Activated T-helper 17 cell treated with anti-CD3 and anti-CD28 coated beads, Interleukin-2, amount 50 U/mL, for 72 hours (primary cell): Measurements from ENCODE around the gene CKLF. TPM values are rescaled to one million over a fixed set of nuclear protein-coding genes. Genes with fewer than 3 reads are reported as not detected.

Experiments
- ATAC-seq: fragments of 150-1000 bp; cut with Tn5 transposase; replicated peaks from 2 replicates; pipeline ENCODE4 v1.10.0; 2021; ENCODE audit warnings: mild to moderate bottlenecking, moderate library complexity
- H3K27ac Mint-ChIP-seq: one replicate; pipeline ENCODE4 v1.8.0; 2022; ENCODE audit warnings: mixed read lengths
- H3K27me3 Mint-ChIP-seq: one replicate; pipeline ENCODE4 v1.8.0; 2022; ENCODE audit warnings: mixed read lengths
- H3K36me3 Mint-ChIP-seq: one replicate; pipeline ENCODE4 v1.8.0; 2022; ENCODE audit warnings: low read depth, mild to moderate bottlenecking, mixed read lengths
- H3K4me1 Mint-ChIP-seq: one replicate; pipeline ENCODE4 v1.8.0; 2022; ENCODE audit warnings: mixed read lengths
- H3K4me3 Mint-ChIP-seq: one replicate; pipeline ENCODE4 v1.8.0; 2022; ENCODE audit warnings: mild to moderate bottlenecking, mixed read lengths
- H3K9me3 Mint-ChIP-seq: one replicate; pipeline ENCODE4 v1.8.0; 2022; ENCODE audit warnings: mixed read lengths
- total RNA-seq, 2 donors: library from RNA; stranded (reverse); gene quantifications; one replicate each; pipeline ENCODE4 v1.2.3, GENCODE V29; 2022

CKLF gene
- total RNA-seq, 2 donors from 2014 or later: 117 to 155 TPM

- no peaks in the 10 kb centered on the region for H3K27me3 Mint-ChIP-seq
- no peak for ATAC-seq
- peak overlapping the region; percentile 8 for H3K27ac Mint-ChIP-seq
- H3K9me3 Mint-ChIP-seq: no peaks in the 10 kb centered on the region
- no peak overlapping the region for H3K4me3 Mint-ChIP-seq
- peaks cover 27% of the 10 kb centered on the region for H3K4me1 Mint-ChIP-seq
- no peaks in the 10 kb centered on the region for H3K36me3 Mint-ChIP-seq
Observed at GRCh38 chr16:66544016-66544757, 8.2 kb upstream of the CKLF start.

DNA sequence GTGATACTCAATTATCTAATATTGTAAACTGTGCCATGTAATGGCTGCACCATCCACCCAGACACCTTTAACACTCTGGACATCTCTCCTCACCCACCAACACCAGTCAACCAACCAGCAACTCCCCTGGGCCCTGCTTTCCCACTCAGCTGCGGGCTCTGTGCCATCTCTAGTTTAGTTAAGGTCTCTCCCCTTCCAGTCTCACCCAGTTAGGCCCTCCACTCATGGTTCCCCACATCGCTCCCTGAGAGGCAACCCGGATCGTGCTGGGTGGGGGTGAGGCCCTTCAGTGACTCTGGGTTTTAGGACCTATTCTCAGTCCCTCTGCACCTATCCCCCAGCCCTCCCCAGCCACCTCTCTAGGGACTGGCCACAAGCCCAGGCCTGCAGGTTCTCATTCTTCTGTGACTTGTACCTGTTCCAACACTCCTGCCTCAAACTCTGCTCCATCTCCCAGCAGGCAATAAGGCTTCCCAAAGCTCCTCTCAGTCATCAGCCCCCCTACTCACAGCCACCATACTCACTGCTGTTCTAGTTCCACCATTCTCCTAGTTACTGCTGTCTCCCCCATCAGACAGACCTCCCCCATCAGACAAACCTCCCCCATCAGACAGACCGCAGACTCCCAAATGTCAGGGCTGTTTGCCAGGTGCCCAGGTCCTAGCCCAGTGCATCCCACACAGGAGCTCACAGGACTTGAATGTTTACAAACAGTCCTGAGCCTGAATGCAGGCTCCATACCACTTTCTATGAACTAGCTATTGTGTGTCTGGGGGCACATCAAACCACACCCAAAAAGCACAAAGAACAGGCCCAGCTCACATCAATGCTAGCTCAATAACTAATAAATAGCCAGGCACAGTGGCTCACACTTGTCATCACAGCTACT is 5.0 kb upstream of the CKLF start:
- no peak for ATAC-seq
- H3K27me3 Mint-ChIP-seq: no peaks in the 10 kb centered on the region
- peaks cover 10% of the 10 kb centered on the region for H3K36me3 Mint-ChIP-seq
- no peak overlapping the region for H3K4me3 Mint-ChIP-seq
- peak overlapping the region; percentile 68 for H3K27ac Mint-ChIP-seq
- no peaks in the 10 kb centered on the region for H3K9me3 Mint-ChIP-seq
- peaks cover 32% of the 10 kb centered on the region for H3K4me1 Mint-ChIP-seq

DNA sequence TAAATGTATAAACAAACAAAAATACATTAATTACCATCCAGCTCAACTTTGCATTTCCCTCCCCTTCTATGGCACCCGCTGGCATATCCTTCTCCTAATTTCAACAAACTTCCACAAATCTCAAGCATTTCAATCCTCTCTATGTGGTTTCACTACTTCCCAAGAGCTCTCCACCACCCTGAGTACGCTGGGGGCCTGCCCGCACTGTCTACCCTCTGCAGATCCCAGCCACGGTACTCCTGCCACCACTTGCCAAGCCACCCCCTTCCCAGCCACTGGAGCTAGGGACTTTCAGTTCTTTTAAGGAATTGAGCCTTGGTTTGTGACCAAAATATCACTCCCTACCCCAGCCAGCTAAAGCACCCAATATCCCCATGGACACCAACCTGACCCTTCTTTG is 4.3 kb upstream of the CKLF start:
- no peak for ATAC-seq
- Mint-ChIP-seq H3K4me1 (peaks cover 34% of the 10 kb centered on the region), H3K36me3 (peaks cover 17% of the 10 kb centered on the region), H3K27me3 (no peaks in the 10 kb centered on the region), H3K9me3 (no peaks in the 10 kb centered on the region), H3K4me3 (peak overlapping the region; percentile 86), H3K27ac (peak overlapping the region; percentile 94)

- H3K4me1 Mint-ChIP-seq: peaks cover 42% of the 10 kb centered on the region
- no peak for ATAC-seq
- no peaks in the 10 kb centered on the region for H3K27me3 Mint-ChIP-seq
- H3K27ac Mint-ChIP-seq: peak overlapping the region; percentile 94
- no peaks in the 10 kb centered on the region for H3K9me3 Mint-ChIP-seq
- peaks cover 25% of the 10 kb centered on the region for H3K36me3 Mint-ChIP-seq
- H3K4me3 Mint-ChIP-seq: peak overlapping the region; percentile 86
Observed at GRCh38 chr16:66548868-66549267, 3.5 kb upstream of the CKLF start.

GRCh38 chr16:66549284-66550131 is 2.9 kb upstream of the CKLF start, which contains the start of gene TK2:
TSS of gene TK2 (minus strand) at chr16:66550122. CDS start at chr16:66550061, 61 bp downstream.
- Mint-ChIP-seq H3K4me3 (peak within 1 kb of the TSS; percentile 97), H3K9me3 (no peaks in the 10 kb centered on the region), H3K27ac (peak within 1 kb of the TSS; percentile 94), H3K27me3 (no peaks in the 10 kb centered on the region), H3K4me1 (peaks cover 48% of the 10 kb centered on the region), H3K36me3 (peaks cover 31% of the 10 kb centered on the region)
- peak; percentile 31 for ATAC-seq

DNA sequence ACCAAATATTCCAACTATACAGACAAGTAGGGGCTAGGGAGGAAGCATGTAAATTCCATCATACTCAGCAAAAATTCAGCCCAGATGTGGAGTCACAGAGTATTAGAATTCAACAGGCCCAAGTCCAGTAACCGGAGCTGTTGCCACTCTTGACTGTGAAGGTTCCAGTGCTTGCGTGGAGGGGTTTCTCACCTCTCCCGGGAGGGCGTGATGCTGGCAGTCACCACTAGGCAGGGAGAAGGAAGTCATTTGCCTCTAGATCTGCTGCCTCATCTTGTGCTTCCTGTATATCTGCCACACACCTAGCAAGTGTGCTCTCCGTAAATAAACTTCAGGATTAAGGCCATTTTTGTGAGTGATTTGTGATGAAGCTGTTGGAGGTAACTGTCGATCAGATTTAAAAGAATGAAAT is 1.0 kb upstream of the CKLF start:
- H3K4me3 Mint-ChIP-seq: peak overlapping the region; percentile 97
- no peaks in the 10 kb centered on the region for H3K27me3 Mint-ChIP-seq
- H3K27ac Mint-ChIP-seq: peak overlapping the region; percentile 99
- peaks cover 50% of the 10 kb centered on the region for H3K36me3 Mint-ChIP-seq
- ATAC-seq: peak; percentile 55
- no peaks in the 10 kb centered on the region for H3K9me3 Mint-ChIP-seq
- peaks cover 66% of the 10 kb centered on the region for H3K4me1 Mint-ChIP-seq

- peak overlapping the region; percentile 99 for H3K27ac Mint-ChIP-seq
- H3K36me3 Mint-ChIP-seq: peaks cover 52% of the 10 kb centered on the region
- H3K27me3 Mint-ChIP-seq: no peaks in the 10 kb centered on the region
- no peaks in the 10 kb centered on the region for H3K9me3 Mint-ChIP-seq
- peak; percentile 7 for ATAC-seq
- H3K4me1 Mint-ChIP-seq: peaks cover 66% of the 10 kb centered on the region
- peak overlapping the region; percentile 97 for H3K4me3 Mint-ChIP-seq
Observed at GRCh38 chr16:66551788-66552285, 539 bp upstream of the CKLF start.

DNA sequence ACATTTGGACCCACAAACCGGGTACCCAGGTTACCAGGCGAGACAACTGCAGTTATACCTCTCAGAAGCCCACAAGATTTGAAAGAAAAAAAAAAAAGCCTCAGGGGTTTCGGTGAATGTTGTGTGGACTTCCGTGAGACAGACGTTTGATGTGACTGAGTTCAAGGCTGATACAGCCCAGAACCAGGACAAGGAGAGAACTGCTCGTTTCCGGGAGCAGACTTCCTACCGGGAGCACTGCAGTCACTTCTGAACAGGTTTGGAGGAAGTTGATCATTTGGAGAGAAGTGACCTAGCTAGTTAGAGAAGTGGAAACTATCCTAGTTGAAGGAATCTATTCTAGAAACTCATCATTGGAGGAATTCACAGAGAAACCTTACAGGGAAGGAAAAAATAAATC is 847 bp downstream of the CKLF start:
- peak; percentile 2 for ATAC-seq

GRCh38 chr16:66554021-66554420 is 1.6 kb downstream of the CKLF start:
- Mint-ChIP-seq H3K36me3 (peaks cover 71% of the 10 kb centered on the region), H3K4me3 (peak overlapping the region; percentile 97), H3K27ac (peak overlapping the region; percentile 99), H3K4me1 (peaks cover 56% of the 10 kb centered on the region), H3K27me3 (no peaks in the 10 kb centered on the region), H3K9me3 (no peaks in the 10 kb centered on the region)
- no peak for ATAC-seq

More for the DNA sequence above, 847 bp downstream of the CKLF start:
- Mint-ChIP-seq H3K4me3 (peak overlapping the region; percentile 97), H3K4me1 (peaks cover 61% of the 10 kb centered on the region), H3K27ac (peak overlapping the region; percentile 99), H3K36me3 (peaks cover 63% of the 10 kb centered on the region), H3K9me3 (no peaks in the 10 kb centered on the region), H3K27me3 (no peaks in the 10 kb centered on the region)

DNA sequence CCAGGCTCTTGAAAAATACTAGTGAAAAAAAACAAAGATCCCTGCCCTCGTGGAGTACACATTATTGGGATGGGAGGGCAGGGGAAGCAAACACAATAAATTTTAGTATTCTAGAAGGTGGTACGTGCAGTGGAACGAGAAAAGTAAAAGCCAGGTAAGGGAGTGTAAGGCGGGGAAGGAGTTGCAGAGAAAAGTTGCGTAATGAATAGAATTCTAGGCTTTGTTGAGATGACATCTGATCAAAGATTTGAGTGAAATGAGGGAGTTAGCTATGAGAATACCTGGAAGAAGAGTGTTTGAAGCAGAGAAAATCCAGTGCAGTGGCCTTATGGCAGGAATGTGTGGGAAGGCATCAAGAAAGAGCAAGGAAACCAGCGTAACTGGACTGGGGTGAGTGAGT is 2.1 kb downstream of the CKLF start:
- H3K4me1 Mint-ChIP-seq: peaks cover 55% of the 10 kb centered on the region
- H3K9me3 Mint-ChIP-seq: no peaks in the 10 kb centered on the region
- peak overlapping the region; percentile 99 for H3K27ac Mint-ChIP-seq
- peaks cover 76% of the 10 kb centered on the region for H3K36me3 Mint-ChIP-seq
- no peak for ATAC-seq
- H3K4me3 Mint-ChIP-seq: peak overlapping the region; percentile 97
- H3K27me3 Mint-ChIP-seq: no peaks in the 10 kb centered on the region

DNA sequence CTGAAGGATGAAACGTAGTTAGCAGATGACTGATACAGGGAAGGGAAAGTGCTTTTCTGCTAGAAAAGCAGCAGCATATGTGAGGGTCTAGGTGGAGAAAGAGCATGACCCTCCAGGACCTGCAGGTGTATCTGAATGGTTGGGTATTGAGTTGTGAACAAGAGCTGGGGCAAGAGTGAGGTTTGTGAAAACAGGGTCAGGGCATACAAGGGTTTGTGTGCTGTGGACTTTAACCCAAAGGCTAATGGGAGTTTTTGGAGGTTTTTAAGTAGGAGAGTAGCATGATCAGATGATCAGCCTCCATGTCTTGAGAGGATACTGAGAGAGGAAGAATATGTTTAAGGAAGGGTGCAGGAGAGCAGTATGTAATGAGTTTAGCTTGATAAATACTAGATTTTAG is 7.7 kb downstream of the CKLF start:
- H3K36me3 Mint-ChIP-seq: peaks cover 94% of the 10 kb centered on the region
- ATAC-seq: no peak
- H3K4me1 Mint-ChIP-seq: peaks cover 55% of the 10 kb centered on the region
- no peaks in the 10 kb centered on the region for H3K27me3 Mint-ChIP-seq
- peak overlapping the region; percentile 24 for H3K4me3 Mint-ChIP-seq
- peak overlapping the region; percentile 33 for H3K27ac Mint-ChIP-seq
- no peaks in the 10 kb centered on the region for H3K9me3 Mint-ChIP-seq

GRCh38 chr16:66561381-66562080 is 9.2 kb downstream of the CKLF start:
- Mint-ChIP-seq H3K9me3 (no peaks in the 10 kb centered on the region), H3K36me3 (peaks cover 94% of the 10 kb centered on the region), H3K27ac (peak overlapping the region; percentile 33), H3K27me3 (no peaks in the 10 kb centered on the region), H3K4me1 (peaks cover 44% of the 10 kb centered on the region), H3K4me3 (peak overlapping the region; percentile 24)
- no peak for ATAC-seq

DNA sequence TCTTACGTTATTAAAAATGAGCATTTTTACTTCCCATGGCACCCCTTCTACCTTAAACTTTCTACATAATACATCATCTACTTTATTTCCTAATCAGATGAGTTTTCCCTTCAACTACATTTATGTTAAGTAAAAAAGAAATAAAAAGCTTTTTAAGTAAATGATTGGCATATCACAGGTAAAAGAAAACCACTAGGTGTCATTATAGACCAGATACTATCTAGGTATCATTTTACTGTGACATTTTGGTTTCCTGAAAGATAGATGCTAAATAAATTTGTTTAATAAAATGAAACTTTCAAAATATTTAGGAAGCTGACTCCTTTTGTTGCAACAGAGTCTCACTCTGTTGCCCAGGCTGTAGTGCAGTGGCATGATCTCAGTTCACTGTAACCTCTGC is 10.0 kb downstream of the CKLF start:
- Mint-ChIP-seq H3K9me3 (no peaks in the 10 kb centered on the region), H3K4me1 (peaks cover 46% of the 10 kb centered on the region), H3K4me3 (peak overlapping the region; percentile 24), H3K27ac (peak overlapping the region; percentile 12), H3K27me3 (no peaks in the 10 kb centered on the region), H3K36me3 (peaks cover 99% of the 10 kb centered on the region)
- ATAC-seq: no peak
